Fibroblast of upper back skin (primary cell): ENCODE data around the gene SFI1.

ENCODE experiments used
- DNase-seq: peaks from one replicate; pipeline ENCODE4 v3.0.0-alpha.2; 2013

The SFI1 gene

DNA sequence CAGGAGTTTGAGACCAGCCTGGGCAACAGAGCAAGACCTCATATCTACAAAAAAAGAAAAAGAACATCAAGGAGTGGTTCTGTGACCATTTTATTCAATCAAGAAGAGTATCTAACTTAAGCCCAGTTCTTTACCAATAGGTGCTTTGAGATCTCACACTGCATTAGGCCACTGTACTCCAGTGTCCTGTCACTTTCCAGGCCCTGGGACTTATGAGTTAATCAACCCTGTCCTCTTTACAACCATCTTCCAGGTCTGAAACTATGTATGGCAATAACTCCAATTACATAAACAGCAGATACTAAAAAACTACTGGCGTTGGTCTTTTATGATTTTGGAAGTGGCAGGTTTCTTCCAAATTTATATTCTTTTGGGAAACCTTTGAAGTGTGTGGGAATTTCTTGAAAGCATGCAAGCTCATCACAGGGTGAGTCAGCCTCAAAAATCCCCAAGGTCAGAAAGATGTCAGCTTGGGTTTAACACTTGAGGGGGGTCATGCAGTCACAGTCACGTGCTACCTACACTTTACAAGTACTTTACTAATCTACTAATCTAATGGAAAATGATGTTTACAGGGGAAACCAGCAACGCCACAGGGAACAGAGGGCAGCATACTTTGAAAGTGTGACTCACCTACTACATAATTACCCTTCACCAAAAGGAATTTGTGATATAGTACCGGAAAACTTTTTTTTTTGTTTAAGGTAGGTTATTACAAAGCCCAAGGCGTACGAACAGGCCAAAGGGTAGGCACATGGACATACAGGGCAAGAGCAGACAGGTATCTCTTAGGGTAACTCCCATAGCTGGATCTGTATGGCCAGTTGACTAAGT lies 150.1 kb downstream of the SFI1 start:
- peak; percentile 80 for DNase-seq

DNA sequence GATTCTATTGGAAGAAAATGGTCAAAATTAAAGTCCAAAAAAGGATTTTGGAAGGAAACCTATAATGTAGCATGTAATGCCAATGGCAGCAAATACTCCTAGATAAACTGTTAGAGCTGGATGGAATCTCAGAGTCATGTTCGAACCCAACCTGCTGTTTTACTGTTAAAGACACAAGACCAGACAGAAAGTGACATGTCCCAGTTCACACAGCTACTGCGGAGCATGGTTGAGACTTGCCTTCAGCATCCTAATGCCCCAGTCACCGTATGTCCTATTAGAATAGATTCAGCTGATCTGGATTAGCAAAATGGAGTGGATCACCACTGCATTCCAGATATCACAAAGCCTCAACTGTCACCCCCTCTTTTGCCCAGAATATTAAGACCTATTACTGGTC lies 150.7 kb downstream of the SFI1 start:
- no peak for DNase-seq

DNA sequence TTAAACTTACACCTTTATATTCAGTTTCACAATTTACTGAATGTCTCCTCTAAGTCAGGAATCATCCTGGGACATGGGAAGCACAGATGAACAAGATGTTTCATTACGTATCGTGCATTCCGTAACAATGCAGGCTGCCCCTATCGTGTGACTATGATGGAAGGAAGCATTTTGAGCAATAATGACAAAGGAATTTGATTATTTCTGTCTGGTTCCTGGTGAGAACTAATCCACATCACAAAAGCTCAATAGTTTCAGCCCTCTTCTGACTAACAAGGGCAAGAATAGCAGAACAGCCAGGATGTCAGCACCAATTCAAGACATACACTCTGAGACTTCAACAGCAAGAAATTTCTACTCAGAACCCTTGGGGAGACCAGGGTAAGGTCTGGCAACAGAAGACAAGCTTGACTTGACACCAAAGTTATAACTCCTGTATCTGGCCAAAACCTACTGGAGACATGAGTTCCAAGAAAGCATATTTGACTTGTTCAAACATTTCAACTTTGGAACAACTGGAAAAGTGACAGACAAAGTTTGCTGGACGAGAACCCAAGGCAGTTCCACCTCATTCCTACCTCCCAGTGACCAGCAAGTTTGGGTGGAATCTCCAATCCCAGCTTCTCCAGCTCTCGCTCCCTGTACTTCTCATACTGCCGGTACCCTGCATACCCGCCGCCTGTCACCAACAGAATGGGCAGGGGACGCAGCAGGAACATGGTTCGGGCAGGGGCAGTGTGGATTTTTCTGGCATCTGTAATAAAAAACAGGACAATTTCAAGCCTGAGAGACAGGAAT lies 151.4 kb downstream of the SFI1 start:
- peak; percentile 69 for DNase-seq

DNA sequence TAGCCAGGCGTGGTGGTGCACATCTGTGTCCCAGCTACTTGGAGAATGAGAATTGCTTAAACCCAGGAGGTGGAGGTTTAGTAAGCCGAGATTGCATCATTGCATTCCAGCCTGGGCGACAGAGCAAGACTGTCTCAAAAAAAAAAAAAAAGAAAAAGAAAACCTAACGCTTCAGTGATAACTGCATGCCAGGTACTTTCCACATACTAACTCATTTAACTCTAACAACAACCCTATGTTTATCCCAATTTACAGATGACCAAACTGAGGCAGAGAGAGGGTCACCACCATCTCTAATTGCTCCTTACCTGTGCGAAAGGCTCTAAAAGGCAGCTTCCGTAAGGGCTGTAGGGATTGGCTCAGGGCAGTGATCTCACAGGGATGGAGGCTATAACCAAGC lies 154.1 kb downstream of the SFI1 start:
- DNase-seq: peak; percentile 84

DNA sequence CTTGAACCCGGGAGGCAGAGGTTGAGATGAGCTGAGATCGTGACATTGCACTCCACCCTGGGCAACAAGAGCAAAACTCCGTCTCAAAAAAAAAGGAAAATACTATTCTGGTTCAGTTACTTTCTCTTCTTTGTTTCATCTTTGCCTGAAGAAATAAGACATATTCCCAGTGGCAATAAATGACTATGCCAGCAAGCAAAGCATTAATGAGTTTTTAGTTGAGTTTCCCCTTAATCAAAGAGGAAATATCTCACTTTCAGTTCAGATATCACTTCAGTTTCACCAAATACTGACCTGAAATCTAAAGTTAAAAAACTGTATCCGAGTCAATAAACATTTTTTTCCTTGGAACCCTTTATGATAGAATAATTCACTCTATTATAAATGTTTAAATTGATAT lies 155.3 kb downstream of the SFI1 start:
- DNase-seq: no peak

DNA sequence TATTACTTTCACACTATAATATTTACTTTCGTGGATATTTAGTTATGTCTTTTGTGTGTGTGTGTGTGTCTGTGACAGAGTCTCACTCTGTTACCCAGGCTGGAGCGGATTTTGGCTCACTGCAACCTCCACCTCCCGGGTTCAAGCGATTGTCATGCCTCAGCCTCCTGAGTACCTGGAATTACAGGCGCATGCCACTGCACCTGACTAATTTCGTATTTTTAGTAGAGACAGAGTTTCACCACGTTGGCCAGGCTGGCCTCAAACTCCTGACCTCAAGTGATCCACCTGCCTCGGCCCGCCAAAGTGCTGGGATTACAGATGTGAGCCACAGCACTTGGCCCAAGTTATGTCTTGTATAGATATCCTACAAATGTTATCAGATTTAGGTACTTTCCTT lies 155.8 kb downstream of the SFI1 start:
- no peak for DNase-seq

DNA sequence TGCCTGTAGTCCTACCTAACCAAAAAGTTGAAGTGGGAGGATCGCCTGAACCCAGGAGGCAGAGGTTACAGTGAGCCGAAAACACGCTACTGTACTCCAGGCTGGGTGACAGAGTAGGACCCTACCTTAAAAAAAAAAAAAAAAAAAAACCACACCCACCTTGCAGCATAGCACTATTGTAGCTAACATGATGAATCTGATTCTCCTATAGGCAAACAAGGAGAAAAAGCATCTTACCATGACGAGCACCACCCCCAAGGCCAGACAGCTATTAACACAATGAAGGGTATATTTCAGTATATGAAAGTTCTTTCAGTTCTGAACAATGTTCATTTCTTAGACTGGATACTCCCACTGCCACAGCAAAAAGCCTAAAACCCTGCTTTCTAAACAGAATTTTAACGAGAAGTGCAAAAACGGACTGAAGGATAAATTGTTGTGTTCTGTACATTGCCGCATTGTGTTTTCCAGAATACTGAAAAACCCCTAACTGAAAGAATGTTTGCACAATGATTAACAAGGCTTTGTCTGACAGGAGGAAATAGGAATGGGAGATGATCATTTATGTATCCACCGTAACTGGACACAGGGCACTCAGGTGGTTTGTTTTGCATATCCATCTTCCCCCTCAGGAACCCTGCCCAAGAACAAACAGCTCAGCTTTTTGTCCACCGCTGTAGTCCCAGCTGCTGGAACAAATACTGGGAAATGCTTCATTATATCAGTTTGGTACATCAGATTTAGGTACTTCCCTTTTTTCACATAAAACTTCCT lies 156.8 kb downstream of the SFI1 start:
- no peak for DNase-seq

DNA sequence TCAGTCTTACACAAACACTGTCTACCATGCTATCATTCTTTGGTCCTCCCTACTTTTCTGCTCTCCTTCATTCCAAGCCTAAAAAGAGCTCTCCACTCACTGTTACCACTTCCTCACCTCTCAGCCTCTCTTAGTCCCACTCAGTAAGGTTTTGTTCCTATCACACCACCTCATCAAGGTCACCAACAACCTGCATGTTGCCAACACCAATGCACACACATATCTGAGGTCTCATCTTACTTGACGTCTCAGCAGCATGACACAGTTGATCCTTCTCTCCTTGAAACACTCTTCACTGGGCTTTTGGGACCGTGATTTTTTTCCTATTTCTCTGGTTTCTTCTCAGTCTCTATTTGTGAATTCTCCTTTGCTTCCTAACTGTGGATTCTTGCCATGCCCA lies 157.6 kb downstream of the SFI1 start:
- no peak for DNase-seq

DNA sequence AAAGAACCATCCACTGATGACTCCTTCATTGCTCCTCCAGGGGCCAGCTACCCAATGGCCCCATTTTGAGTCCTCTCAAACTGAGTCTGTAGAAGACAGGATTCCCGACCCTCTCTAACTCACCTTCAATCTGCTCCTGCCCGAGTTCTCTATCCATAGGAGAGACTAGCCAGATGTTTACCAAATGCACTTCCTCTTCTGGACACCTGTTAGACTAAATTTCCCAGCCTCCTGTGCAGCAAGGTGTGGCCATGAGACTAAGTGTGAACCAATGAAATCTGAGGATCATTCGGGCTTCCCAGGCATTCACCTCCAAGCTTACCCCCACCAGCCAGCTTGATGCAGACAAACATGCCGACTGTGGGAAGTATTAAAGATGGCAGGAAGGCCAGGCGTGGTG lies 158.1 kb downstream of the SFI1 start:
- DNase-seq: no peak

DNA sequence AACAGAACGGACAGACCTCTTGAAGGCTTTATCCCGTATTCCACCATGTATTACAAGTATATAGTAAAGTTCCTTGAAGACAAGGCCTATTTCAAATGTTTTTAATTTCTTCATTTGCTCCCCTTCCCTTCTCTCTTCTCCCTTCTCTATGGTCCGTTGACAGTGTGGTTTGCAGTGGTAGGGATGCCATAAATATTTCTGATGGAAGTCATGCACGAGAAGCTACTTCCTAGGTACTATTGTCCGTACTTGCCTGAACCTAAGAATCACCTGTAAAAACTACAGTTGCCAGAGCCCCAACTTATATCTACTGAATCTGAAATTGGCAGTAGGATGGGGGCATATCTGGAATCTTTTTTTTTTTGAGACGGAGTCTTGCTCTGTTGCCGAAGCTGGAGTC lies 162.9 kb downstream of the SFI1 start:
- no peak for DNase-seq

DNA sequence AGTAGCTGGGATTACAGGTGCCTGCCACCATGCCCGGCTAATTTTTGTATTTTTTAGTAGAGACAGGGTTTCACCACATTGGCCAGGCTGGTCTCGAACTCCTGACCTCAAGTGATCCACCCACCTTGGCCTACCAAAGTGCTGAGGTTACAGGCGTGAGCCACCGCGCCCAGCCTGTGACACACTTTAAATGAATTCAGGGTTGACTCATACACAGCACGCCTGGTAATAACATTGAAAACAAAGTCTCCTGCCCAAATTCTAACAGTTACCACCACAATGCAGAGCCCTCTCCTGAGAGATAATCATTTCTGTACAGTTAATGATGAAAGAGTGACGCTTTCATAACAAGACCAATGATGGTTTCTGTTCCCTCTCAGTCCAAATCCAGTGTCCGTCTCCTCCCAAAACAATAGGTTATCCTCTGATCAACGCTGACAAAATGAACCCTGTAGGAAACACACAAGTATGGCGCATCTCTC lies 164.6 kb downstream of the SFI1 start:
- peak; percentile 49 for DNase-seq

DNA sequence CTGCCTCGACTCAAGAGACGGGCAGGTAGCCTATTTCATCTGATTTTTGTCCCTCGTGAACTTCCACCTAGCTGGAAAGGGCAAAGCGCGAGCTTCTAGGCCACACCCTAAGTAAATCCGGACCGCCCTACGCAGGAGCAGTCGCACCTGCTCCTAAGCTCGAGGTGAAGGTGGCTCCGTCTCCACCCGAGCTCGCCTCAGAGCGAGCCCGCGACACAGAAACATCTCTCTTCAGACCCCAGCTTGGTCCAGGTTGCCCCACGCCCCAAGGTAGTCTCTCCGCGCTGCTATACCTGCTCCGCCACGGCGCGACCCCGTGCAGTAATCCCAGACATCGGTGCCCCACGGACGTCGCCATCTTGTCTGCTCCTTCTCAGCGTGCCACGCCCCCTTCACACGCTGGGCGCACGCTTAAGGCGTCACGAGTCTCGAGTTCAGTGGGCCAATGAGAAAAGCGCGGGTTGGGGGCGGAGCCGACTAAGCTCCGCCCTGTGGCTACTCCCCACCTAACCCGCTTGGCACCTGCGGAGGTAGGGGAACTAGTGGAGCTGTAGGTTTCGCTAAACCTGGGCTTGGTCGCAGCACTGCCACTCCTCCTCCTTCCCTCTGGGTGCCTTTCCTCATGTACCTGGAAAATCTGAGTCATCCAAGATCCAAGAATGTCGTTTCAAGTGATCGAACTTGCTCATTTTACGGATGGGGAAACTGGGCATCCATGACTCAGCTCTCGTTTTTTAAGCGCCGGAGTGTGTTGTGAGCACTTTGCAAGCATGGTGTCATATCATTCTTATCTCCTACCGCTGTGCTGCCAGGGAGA lies 165.7 kb downstream of the SFI1 start, which contains the start of gene PISD:
Gene PISD, minus strand, starts transcription at position 365 of the 817 bp plus-strand sequence. Its CDS starts 7 bp downstream, at position 358.
- peak; percentile 92 for DNase-seq

DNA sequence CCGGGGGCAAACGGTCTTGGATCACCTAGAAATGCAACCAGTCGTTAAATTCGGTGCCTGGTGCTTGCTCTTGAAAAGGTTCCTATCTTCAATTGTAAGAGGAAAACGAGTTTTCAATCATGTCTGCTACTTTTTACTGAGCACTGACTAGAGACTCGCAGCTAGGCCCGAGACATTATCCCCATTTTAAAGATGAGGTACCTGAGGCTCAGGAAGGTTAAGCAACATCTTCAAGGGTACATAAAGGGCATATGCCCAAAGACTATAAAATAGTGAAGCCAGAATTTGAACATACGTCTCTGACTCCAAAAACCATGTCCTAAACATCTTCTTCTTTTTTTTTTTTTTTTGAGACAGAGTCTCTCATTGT lies 166.3 kb downstream of the SFI1 start:
- no peak for DNase-seq
